Measurements from ENCODE around the gene SEMA4C.
A peak's percentile ranks its signal among the peaks of the same experiment; 100 is the strongest.

The SEMA4C gene

GRCh38 chr2:96860065-96861029 lies 9.5 kb downstream of the SEMA4C start:
- no peak for TF ChIP-seq CTCF (IDR thresholded peaks at IDR 0.05; ENCODE audit: extremely low read depth, missing control alignments)
- DNase-seq (ENCODE audit: low spot score) = no peak

- no peak for TF ChIP-seq CTCF (IDR thresholded peaks at IDR 0.05; ENCODE audit: extremely low read depth, missing control alignments)
- DNase-seq (ENCODE audit: low spot score) = no peak
Measured at GRCh38 chr2:96859681-96860064, 10.2 kb downstream of the SEMA4C start.

- no peak for DNase-seq (ENCODE audit: low spot score)
- no peak for TF ChIP-seq CTCF (IDR thresholded peaks at IDR 0.05; ENCODE audit: extremely low read depth, missing control alignments)
Measured at GRCh38 chr2:96859099-96859649, 10.7 kb downstream of the SEMA4C start.

GRCh38 chr2:96857667-96858372 lies 12.1 kb downstream of the SEMA4C start, which contains the start of gene ANKRD39:
ANKRD39 (minus strand) TSS chr2:96858016; CDS start chr2:96857987, 29 bp downstream.
- peak; percentile 92 for TF ChIP-seq CTCF (IDR thresholded peaks at IDR 0.05; ENCODE audit: extremely low read depth, missing control alignments)
- peak; percentile 100 for DNase-seq (ENCODE audit: low spot score)

- TF ChIP-seq CTCF (IDR thresholded peaks at IDR 0.05; ENCODE audit: extremely low read depth, missing control alignments) = no peak
- no peak for DNase-seq (ENCODE audit: low spot score)
Measured at GRCh38 chr2:96856776-96857666, 12.9 kb downstream of the SEMA4C start.

- TF ChIP-seq CTCF (IDR thresholded peaks at IDR 0.05; ENCODE audit: extremely low read depth, missing control alignments) = no peak
- DNase-seq (ENCODE audit: low spot score) = no peak
Measured at GRCh38 chr2:96853321-96853720, 16.6 kb downstream of the SEMA4C start.
